ENCODE data around the gene HMOX1. TPM values are rescaled to one million over a fixed set of nuclear protein-coding genes. Genes with fewer than 3 reads are reported as not detected.

Gene HMOX1
- total RNA-seq, 3 donors from 2014 or later: 11.5 to 38.6 (median 21.3) TPM

GRCh38 chr22:35379146-35379993 lies 1.5 kb upstream of the HMOX1 start:
- peak overlapping the region in 1 of 2 donors; percentile 75 for H3K27ac ChIP-seq
- no peaks in the 10 kb centered on the region for H3K36me3 ChIP-seq
- no peak overlapping the region for H3K4me3 ChIP-seq
- H3K27me3 ChIP-seq: no peaks in the 10 kb centered on the region
- no peak for TF ChIP-seq POLR2AphosphoS5 (IDR thresholded peaks at IDR 0.05)
- H3K4me1 ChIP-seq: no peaks in the 10 kb centered on the region
- DNase-seq (ENCODE audit: low spot score in 2 of 2): no peak
- no peaks in the 10 kb centered on the region for H3K9me3 ChIP-seq
- intact Hi-C loops (cut with DNase I; ENCODE audit: low total_unique reads): no loop called here

DNA sequence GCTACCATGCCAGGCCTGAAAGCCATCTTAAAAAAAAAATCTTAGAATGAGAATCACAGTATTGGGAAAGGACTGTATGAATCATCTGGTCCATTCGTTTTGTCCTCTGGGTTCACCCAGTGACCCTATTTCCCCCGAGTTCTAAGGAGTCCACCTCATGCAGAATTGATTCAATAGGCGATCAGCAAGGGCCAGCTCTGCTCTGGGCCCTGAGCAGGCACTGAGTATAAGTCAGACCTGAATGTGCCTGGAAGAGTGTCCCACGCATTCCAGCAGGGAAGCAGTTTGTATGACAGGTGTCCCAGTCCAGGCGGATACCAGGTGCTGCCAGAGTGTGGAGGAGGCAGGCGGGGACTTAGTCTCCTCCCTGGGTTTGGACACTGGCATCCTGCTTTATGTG lies 883 bp upstream of the HMOX1 start:
- H3K4me1 ChIP-seq: no peaks in the 10 kb centered on the region
- no peaks in the 10 kb centered on the region for H3K9me3 ChIP-seq
- H3K27ac ChIP-seq: peak overlapping the region; percentile 49 to 79
- intact Hi-C loops (cut with DNase I; ENCODE audit: low total_unique reads): no loop called here
- TF ChIP-seq CTCF (IDR thresholded peaks at IDR 0.05) (no peak), POLR2A (IDR thresholded peaks at IDR 0.05) (no peak), POLR2AphosphoS5 (IDR thresholded peaks at IDR 0.05) (no peak)
- no peaks in the 10 kb centered on the region for H3K36me3 ChIP-seq
- H3K27me3 ChIP-seq: no peaks in the 10 kb centered on the region
- no peak overlapping the region for H3K4me3 ChIP-seq
- DNase-seq (ENCODE audit: low spot score in 2 of 2): no peak

DNA sequence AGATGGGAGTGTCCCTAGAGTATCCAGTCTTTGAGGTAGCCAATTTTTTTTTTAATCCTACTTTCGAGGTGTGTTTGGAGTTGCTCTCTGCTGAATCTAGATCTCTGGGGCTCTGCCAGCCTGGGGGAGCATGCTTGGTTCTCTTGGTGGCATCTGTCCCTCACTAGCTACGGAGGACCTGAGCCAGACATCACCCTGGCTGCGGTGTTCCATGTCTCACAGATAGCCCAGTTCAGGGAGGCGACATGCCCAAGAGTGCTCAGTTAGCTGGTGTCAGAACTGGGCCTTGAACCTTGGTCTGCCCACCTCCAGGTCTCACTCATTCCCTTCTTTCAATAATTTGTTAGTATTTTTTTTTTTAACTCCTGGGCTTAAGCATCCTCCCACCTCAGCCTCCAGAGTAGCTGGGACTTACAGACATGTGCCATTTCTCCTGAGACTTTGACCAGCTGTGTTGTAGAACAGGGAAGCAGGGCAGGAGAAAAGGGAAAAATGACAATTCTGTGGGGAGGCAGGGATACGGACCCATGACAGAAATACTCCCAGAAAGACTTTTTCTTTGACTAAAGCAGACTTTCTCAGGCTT lies 621 bp downstream of the HMOX1 start:
- no peaks in the 10 kb centered on the region for H3K4me1 ChIP-seq
- peak overlapping the region; percentile 59 to 80 (median 76) for H3K4me3 ChIP-seq
- no peaks in the 10 kb centered on the region for H3K36me3 ChIP-seq
- no peaks in the 10 kb centered on the region for H3K9me3 ChIP-seq
- H3K27me3 ChIP-seq: no peaks in the 10 kb centered on the region
- TF ChIP-seq POLR2AphosphoS5 (IDR thresholded peaks at IDR 0.05): no peak
- intact Hi-C loops (cut with DNase I; ENCODE audit: low total_unique reads): no loop called here
- H3K27ac ChIP-seq: peak overlapping the region; percentile 79 to 86
- DNase-seq (ENCODE audit: low spot score in 2 of 2): no peak

GRCh38 chr22:35383679-35384071 lies 2.8 kb downstream of the HMOX1 start:
- intact Hi-C loops (cut with DNase I; ENCODE audit: low total_unique reads): no loop called here

GRCh38 chr22:35384527-35384926 lies 3.6 kb downstream of the HMOX1 start:
- no peak for TF ChIP-seq POLR2A (IDR thresholded peaks at IDR 0.05)
- no peak for TF ChIP-seq POLR2AphosphoS5 (IDR thresholded peaks at IDR 0.05)
- TF ChIP-seq CTCF (IDR thresholded peaks at IDR 0.05): no peak
- no peaks in the 10 kb centered on the region for H3K36me3 ChIP-seq
- DNase-seq (ENCODE audit: low spot score in 2 of 2): no peak
- no peaks in the 10 kb centered on the region for H3K27me3 ChIP-seq
- H3K4me3 ChIP-seq: no peak overlapping the region
- no peak overlapping the region for H3K27ac ChIP-seq
- H3K4me1 ChIP-seq: no peaks in the 10 kb centered on the region
- intact Hi-C loops (cut with DNase I; ENCODE audit: low total_unique reads): no loop called here
- no peaks in the 10 kb centered on the region for H3K9me3 ChIP-seq

More at GRCh38 chr22:35383679-35384071, 2.8 kb downstream of the HMOX1 start:
- no peaks in the 10 kb centered on the region for H3K27me3 ChIP-seq
- H3K36me3 ChIP-seq: no peaks in the 10 kb centered on the region
- no peak for TF ChIP-seq POLR2AphosphoS5 (IDR thresholded peaks at IDR 0.05)
- TF ChIP-seq POLR2A (IDR thresholded peaks at IDR 0.05): no peak
- TF ChIP-seq CTCF (IDR thresholded peaks at IDR 0.05): no peak
- H3K4me3 ChIP-seq: no peak overlapping the region
- H3K9me3 ChIP-seq: no peaks in the 10 kb centered on the region
- no peak for DNase-seq (ENCODE audit: low spot score in 2 of 2)
- H3K4me1 ChIP-seq: no peaks in the 10 kb centered on the region
- H3K27ac ChIP-seq: no peak overlapping the region

DNA sequence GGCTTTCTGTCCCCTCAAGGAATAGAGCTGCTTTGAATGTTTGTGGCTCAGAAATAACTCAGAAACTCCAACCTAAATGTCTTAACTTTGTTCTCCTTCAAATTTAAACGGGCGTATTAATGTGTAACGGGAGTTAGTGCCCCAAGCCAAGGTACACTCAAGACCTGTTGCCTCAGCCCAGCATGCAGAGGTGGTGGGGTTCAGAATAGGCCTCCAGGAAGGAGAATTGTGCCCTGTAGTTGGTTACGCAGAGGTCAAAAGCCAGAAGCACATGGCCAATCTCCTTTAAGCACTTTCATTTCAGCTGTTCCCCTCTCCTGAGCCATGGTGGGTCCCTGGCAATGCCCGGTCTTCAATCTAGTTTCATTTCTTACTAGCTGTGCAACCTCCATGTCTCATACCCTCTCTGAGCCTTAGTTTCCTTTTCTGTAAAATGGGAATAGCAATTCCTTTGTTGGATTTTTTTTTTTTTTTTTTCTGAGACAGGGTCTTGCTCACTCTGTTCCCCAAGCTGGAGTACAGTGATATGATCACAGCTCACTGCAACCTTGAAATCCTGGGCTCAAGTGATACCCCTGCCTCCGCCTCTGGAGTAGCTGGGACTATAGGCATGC lies 4.2 kb downstream of the HMOX1 start:
- Histone ChIP-seq H3K4me3 (no peak overlapping the region), H3K9me3 (no peaks in the 10 kb centered on the region), H3K27ac (no peak overlapping the region), H3K27me3 (no peaks in the 10 kb centered on the region), H3K36me3 (no peaks in the 10 kb centered on the region), H3K4me1 (no peaks in the 10 kb centered on the region)
- no peak for DNase-seq (ENCODE audit: low spot score in 2 of 2)
- intact Hi-C loops (cut with DNase I; ENCODE audit: low total_unique reads): no loop called here
- TF ChIP-seq CTCF (IDR thresholded peaks at IDR 0.05) (no peak), POLR2A (IDR thresholded peaks at IDR 0.05) (no peak), POLR2AphosphoS5 (IDR thresholded peaks at IDR 0.05) (no peak)

All from breast epithelium (tissue), 4 donors.